H1 (cell line): ENCODE results near the gene EML5. TPM values are rescaled to one million over a fixed set of nuclear protein-coding genes. Genes with fewer than 3 reads are reported as not detected.

Source experiments
- CTCF ChIA-PET: fragments of 300-600 bp; sonication (Branson Sonifier 250); formaldehyde crosslinking; loops from one replicate; lab custom pipeline; 2021; ENCODE audit not compliant: partially characterized antibody; lab: Charles Lee
- POLR2A ChIA-PET: fragments of 300-600 bp; sonication (Branson Sonifier 250); formaldehyde crosslinking; loops from one replicate; lab custom pipeline; 2021; ENCODE audit warnings: inconsistent platforms; ENCODE audit not compliant: partially characterized antibody; lab: Charles Lee
- DNase-seq, 2 experiments: peaks; one replicate each; pipeline versions ENCODE4 v3.0.0 to v3.0.0-alpha.2; 2010 to 2022; ENCODE audit warnings: low spot score in 2 of 2, low read depth in 1 of 2, mixed read lengths in 1 of 2
- FAIRE-seq: peaks from 2 replicates; lab custom pipeline; 2011; peaks lifted over from hg19 to GRCh38; lab: Jason Lieb, UNC
- H2AFZ ChIP-seq: 2 replicates; pipeline ENCODE4 v1.8.1; 2012; ENCODE audit warnings: low read length, inconsistent platforms
- H2AK5ac ChIP-seq: 2 replicates; pipeline ENCODE4 v1.6.1; 2013; ENCODE audit warnings: low read depth, low read length
- H2BK120ac ChIP-seq: replicated peaks from 2 replicates; pipeline ENCODE3; 2013; ENCODE audit warnings: low read depth, low read length, inconsistent platforms
- H2BK12ac ChIP-seq: 2 replicates; pipeline ENCODE4 v1.6.1; 2013; ENCODE audit warnings: low read depth, low read length
- H2BK15ac ChIP-seq: 2 replicates; pipeline ENCODE4 v1.6.1; 2013; ENCODE audit warnings: low read length
- H2BK20ac ChIP-seq: 2 replicates; pipeline ENCODE4 v1.6.1; 2013; ENCODE audit warnings: low read length
- H2BK5ac ChIP-seq: 2 replicates; pipeline ENCODE4 v1.6.1; 2013; ENCODE audit warnings: low read depth, low read length
- H3K14ac ChIP-seq: 2 replicates; pipeline ENCODE4 v1.6.1; 2013; ENCODE audit warnings: inconsistent platforms; ENCODE audit not compliant: insufficient read length
- H3K18ac ChIP-seq: 2 replicates; pipeline ENCODE4 v1.6.1; 2013; ENCODE audit warnings: low read length; ENCODE audit errors: extremely low read depth
- H3K23ac ChIP-seq: 2 replicates; pipeline ENCODE4 v1.6.1; 2013; ENCODE audit warnings: inconsistent platforms; ENCODE audit not compliant: insufficient read length
- H3K23me2 ChIP-seq: 2 replicates; pipeline ENCODE4 v1.6.1; 2013; ENCODE audit warnings: low read depth, low read length
- H3K27ac ChIP-seq: 2 replicates; pipeline ENCODE4 v1.6.1; 2011; ENCODE audit warnings: low read depth, low read length, inconsistent platforms
- H3K27me3 ChIP-seq, 4 experiments: replicated peaks in 1 of 4; 1 replicate in 1 of 4; 2 replicates in 3 of 4; pipeline versions ENCODE4 v1.6.1 to v1.8.1; 2011 to 2013; ENCODE audit warnings: low read length in 3 of 4, mild to moderate bottlenecking in 3 of 4, inconsistent platforms in 2 of 4, mixed read lengths in 2 of 4, moderate library complexity in 1 of 4; ENCODE audit not compliant: control insufficient read depth in 3 of 4, insufficient read depth in 3 of 4; ENCODE audit errors: extremely low read depth in 1 of 4
- H3K36me3 ChIP-seq, 4 experiments: 2 replicates each; pipeline versions ENCODE4 v1.6.1 to v1.8.1; 2011 to 2013; ENCODE audit warnings: mild to moderate bottlenecking in 4 of 4, low read length in 3 of 4, moderate library complexity in 2 of 4, control low read depth in 1 of 4, inconsistent platforms in 1 of 4; ENCODE audit not compliant: insufficient read depth in 4 of 4, control insufficient read depth in 2 of 4
- H3K4ac ChIP-seq: replicated peaks from 2 replicates; pipeline ENCODE3; 2013; ENCODE audit warnings: low read length, low read depth, mixed read lengths, inconsistent platforms; ENCODE audit not compliant: insufficient read length
- H3K4me1 ChIP-seq, 4 experiments: replicated peaks in 1 of 4; 1 replicate in 1 of 4; 2 replicates in 3 of 4; pipeline versions ENCODE4 v1.6.1 to v1.8.1; 2011 to 2013; ENCODE audit warnings: low read length in 3 of 4, inconsistent platforms in 2 of 4, mixed read lengths in 1 of 4; ENCODE audit not compliant: insufficient read depth in 4 of 4, control insufficient read depth in 3 of 4
- H3K4me2 ChIP-seq, 2 experiments: 2 replicates each; pipeline versions ENCODE4 v1.6.1 to v1.8.1; 2011 to 2013; ENCODE audit warnings: low read depth in 2 of 2, low read length in 2 of 2, control low read depth in 1 of 2, inconsistent platforms in 1 of 2, mild to moderate bottlenecking in 1 of 2; ENCODE audit not compliant: insufficient read depth in 1 of 2
- H3K4me3 ChIP-seq, 4 experiments: fragments of 200-600, 300-600 bp in 1 of 4; sonication (generic), shearing (Covaris generic), sonication (Bioruptor Twin) in 1 of 4; 2 replicates each; pipeline versions ENCODE4 v1.5.1 to v1.8.1; 2011 to 2016; ENCODE audit warnings: low read length in 4 of 4, low read depth in 3 of 4, control low read depth in 2 of 4, inconsistent platforms in 2 of 4, mild to moderate bottlenecking in 2 of 4, mixed read lengths in 1 of 4, moderate library complexity in 1 of 4; ENCODE audit not compliant: insufficient read depth in 2 of 4; ENCODE audit errors: extremely low read depth in 1 of 4
- H3K56ac ChIP-seq: replicated peaks from 2 replicates; pipeline ENCODE3; 2013; ENCODE audit warnings: low read depth, mild to moderate bottlenecking, mixed read lengths, low read length, inconsistent platforms; ENCODE audit not compliant: insufficient read length
- H3K79me1 ChIP-seq: 2 replicates; pipeline ENCODE4 v1.6.1; 2013; ENCODE audit warnings: low read depth, low read length, control low read depth
- H3K79me2 ChIP-seq, 2 experiments: 2 replicates each; pipeline versions ENCODE4 v1.6.1 to v1.8.1; 2012 to 2013; ENCODE audit warnings: low read length in 2 of 2, mild to moderate bottlenecking in 2 of 2, inconsistent platforms in 1 of 2; ENCODE audit not compliant: insufficient read depth in 2 of 2, control insufficient read depth in 1 of 2
- H3K9ac ChIP-seq, 4 experiments: replicated peaks in 1 of 4; 1 replicate in 1 of 4; 2 replicates in 3 of 4; pipeline versions ENCODE4 v1.6.1 to v1.8.1; 2011 to 2013; ENCODE audit warnings: low read depth in 3 of 4, low read length in 3 of 4, control low read depth in 2 of 4, mild to moderate bottlenecking in 2 of 4, moderate library complexity in 2 of 4, inconsistent platforms in 1 of 4; ENCODE audit errors: extremely low read depth in 1 of 4
- H3K9me3 ChIP-seq, 2 experiments: 2 replicates each; pipeline versions ENCODE4 v1.6.1 to v1.8.1; 2012 to 2013; ENCODE audit warnings: mild to moderate bottlenecking in 2 of 2, moderate library complexity in 2 of 2, control low read depth in 1 of 2, inconsistent platforms in 1 of 2, low read depth in 1 of 2, low read length in 1 of 2, mixed read lengths in 1 of 2; ENCODE audit not compliant: insufficient read depth in 2 of 2
- H4K20me1 ChIP-seq, 2 experiments: replicated peaks in 1 of 2; 2 replicates each; pipeline versions ENCODE3 to v1.8.1; 2011 to 2013; ENCODE audit warnings: inconsistent platforms in 2 of 2, low read length in 2 of 2, mild to moderate bottlenecking in 1 of 2; ENCODE audit not compliant: insufficient read depth in 2 of 2, control insufficient read depth in 1 of 2
- H4K5ac ChIP-seq: 2 replicates; pipeline ENCODE4 v1.6.1; 2013; ENCODE audit warnings: low read length, low read depth, mixed read lengths, inconsistent platforms; ENCODE audit not compliant: insufficient read length
- H4K8ac ChIP-seq: 2 replicates; pipeline ENCODE4 v1.8.0; 2013; ENCODE audit warnings: mild to moderate bottlenecking, moderate library complexity, low read length, inconsistent platforms; ENCODE audit not compliant: insufficient read depth; ENCODE audit errors: extremely low read depth
- H4K91ac ChIP-seq: replicated peaks from 2 replicates; pipeline ENCODE3; 2013; ENCODE audit warnings: low read length, mixed read lengths, inconsistent platforms; ENCODE audit not compliant: insufficient read length
- BACH1 ChIP-seq: IDR thresholded peaks from 2 replicates; pipeline ENCODE4 v1.6.1; 2012; ENCODE audit warnings: low read length, improper control_type of control experiment
- BCL11A ChIP-seq, 2 experiments: IDR thresholded peaks; one replicate each; pipeline ENCODE4 v1.6.1; 2011; ENCODE audit warnings: low read depth in 2 of 2, low read length in 2 of 2, mild to moderate bottlenecking in 2 of 2
- KDM1A ChIP-seq: fragments of 200-600, 300-600 bp; sonication (generic); IDR thresholded peaks from 2 replicates; pipeline ENCODE4 v1.7.1; 2016; ENCODE audit warnings: mild to moderate bottlenecking, low read length, borderline replicate concordance
- RFX5 ChIP-seq: IDR thresholded peaks from 2 replicates; pipeline ENCODE4 v1.6.1; 2011; ENCODE audit warnings: low read depth, low read length, improper control_type of control experiment, borderline replicate concordance
- WGBS, 2 experiments: shearing (Covaris generic) in 1 of 2; methylation state at CpG; one replicate each; pipeline versions ENCODE4 v1.1.6 to v1.1.7; 2013 to 2015; ENCODE audit warnings: low lambda C conversion rate in 2 of 2, mixed read lengths in 2 of 2, inconsistent platforms in 1 of 2, low coverage in 1 of 2, missing lambda C conversion rate in 1 of 2; ENCODE audit not compliant: insufficient replicate concordance in 2 of 2, insufficient coverage in 1 of 2, insufficient read length in 1 of 2; ENCODE audit errors: extremely low coverage in 1 of 2, missing lambda C conversion rate in 1 of 2; 5-methylcytosine and 5-hydroxymethylcytosine counted together
- polyA plus RNA-seq, 7 experiments: library from polyadenylated mRNA; depleted of rRNA in 3 of 7; stranded (reverse) in 5 of 7; unstranded in 2 of 7; fragments of >200 nt in 5 of 7; fragments of 200-250 nt in 2 of 7; gene quantifications; 1 replicate in 5 of 7; 2 replicates in 1 of 7; 4 replicates in 1 of 7; pipeline versions ENCODE4 v1.2.1 to v1.2.3, GENCODE V29; 2011 to 2013; ENCODE audit warnings: missing spikeins in 2 of 7, mixed read lengths in 2 of 7
- total RNA-seq: library from RNA; stranded (reverse); fragmentation: NEBNext Ultra II Directional; extraction: Animal tissue kit (Norgen Biotek cat#: 25700); gene quantifications from 2 replicates; pipeline ENCODE4 v1.2.1, GENCODE V29; 2021

Gene EML5
- total and polyA plus RNA-seq, 2 of the 8 experiments (the other 6 are each of a cell fraction or from before 2014, with no cell fraction given): 0.39 to 0.88 TPM

GRCh38 chr14:88842414-88842813, 49.7 kb upstream of the EML5 start:
- H2BK20ac ChIP-seq: no peak overlapping the region
- H3K23ac ChIP-seq: no peak overlapping the region
- no peak overlapping the region for H2BK120ac ChIP-seq
- H4K8ac ChIP-seq: no peak overlapping the region
- H3K79me1 ChIP-seq: no peaks in the 10 kb centered on the region
- H2AK5ac ChIP-seq: no peak overlapping the region
- no peak overlapping the region for H3K9ac ChIP-seq
- no peak for FAIRE-seq
- H3K23me2 ChIP-seq: no peaks in the 10 kb centered on the region; the same call in 1 of the 2 replicates
- no peak overlapping the region for H2BK5ac ChIP-seq
- no peak overlapping the region for H4K5ac ChIP-seq
- H3K14ac ChIP-seq: no peak overlapping the region
- H3K27me3 ChIP-seq: no peaks in the 10 kb centered on the region
- no peak overlapping the region for H3K18ac ChIP-seq
- no peaks in the 10 kb centered on the region for H3K79me2 ChIP-seq
- H3K4me2 ChIP-seq: no peak overlapping the region
- H2BK15ac ChIP-seq: no peak overlapping the region
- H3K4me1 ChIP-seq: no peaks in the 10 kb centered on the region
- H2BK12ac ChIP-seq: no peak overlapping the region
- no peaks in the 10 kb centered on the region for H3K9me3 ChIP-seq
- no peak for TF ChIP-seq RFX5
- TF ChIP-seq BACH1: no peak
- no peak for TF ChIP-seq KDM1A
- TF ChIP-seq BCL11A (IDR thresholded peaks at IDR 0.05; ENCODE audit: low read depth in 2 of 2, low read length in 2 of 2): no peak
- POLR2A ChIA-PET: no interaction called here
- H3K4ac ChIP-seq: no peak overlapping the region
- no peaks in the 10 kb centered on the region for H4K20me1 ChIP-seq
- 95% methylated on average over 1 of the region's 1 CpG; no CpG with 5 or more reads in 1 of the 2 experiments for WGBS, 2 experiments
- CTCF ChIA-PET: interaction anchor here (1.1 kb wide), 1 partner anchor 174 kb away, joined by 3 read pairs; no protein-coding TSS in a partner anchor
- no peak overlapping the region for H3K27ac ChIP-seq
- H3K36me3 ChIP-seq: no peaks in the 10 kb centered on the region
- no peak for DNase-seq
- H2AFZ ChIP-seq: no peak overlapping the region
- H3K4me3 ChIP-seq: no peak overlapping the region
- H4K91ac ChIP-seq: no peak overlapping the region
- no peak overlapping the region for H3K56ac ChIP-seq
